Neuronal stem cell (in vitro differentiated cells): Measurements from ENCODE around the gene PAQR8.

ENCODE experiments used
- DNase-seq: peaks from one replicate; pipeline ENCODE4 v3.0.0-alpha.2; 2013; ENCODE audit warnings: low spot score
- H2AFZ ChIP-seq: one replicate; pipeline ENCODE4 v1.6.1; 2013; ENCODE audit warnings: mild to moderate bottlenecking, low read length, inconsistent platforms
- H2AK5ac ChIP-seq: 2 replicates; pipeline ENCODE4 v1.6.1; 2013; ENCODE audit warnings: low read depth, mild to moderate bottlenecking, inconsistent platforms, low read length, moderate library complexity, mixed read lengths
- H2BK120ac ChIP-seq: 2 replicates; pipeline ENCODE4 v1.6.1; 2013; ENCODE audit warnings: low read depth, mild to moderate bottlenecking, inconsistent platforms, low read length, moderate library complexity, mixed read lengths
- H2BK12ac ChIP-seq: one replicate; pipeline ENCODE4 v1.6.1; 2013; ENCODE audit warnings: low read length, inconsistent platforms
- H2BK15ac ChIP-seq: 2 replicates; pipeline ENCODE4 v1.6.1; 2013; ENCODE audit warnings: mild to moderate bottlenecking, low read length, inconsistent platforms, mixed read lengths
- H2BK5ac ChIP-seq: one replicate; pipeline ENCODE4 v1.6.1; 2013; ENCODE audit warnings: inconsistent platforms, mild to moderate bottlenecking, low read length, moderate library complexity
- H3K14ac ChIP-seq: one replicate; pipeline ENCODE4 v1.6.1; 2013; ENCODE audit warnings: low read length, inconsistent platforms
- H3K18ac ChIP-seq: 2 replicates; pipeline ENCODE4 v1.6.1; 2013; ENCODE audit warnings: low read length, inconsistent platforms
- H3K23ac ChIP-seq: 2 replicates; pipeline ENCODE4 v1.6.1; 2013; ENCODE audit warnings: low read depth, mild to moderate bottlenecking, mixed read lengths, low read length, inconsistent platforms; ENCODE audit not compliant: poor library complexity
- H3K27ac ChIP-seq: replicated peaks from 3 replicates; pipeline ENCODE4 v1.5.1; 2013; ENCODE audit warnings: low read length, inconsistent platforms
- H3K27me3 ChIP-seq, 3 experiments: 2 replicates each; pipeline ENCODE4 v1.6.1; 2013; ENCODE audit warnings: low read length in 3 of 3, mild to moderate bottlenecking in 2 of 3, inconsistent platforms in 1 of 3, low read depth in 1 of 3, mixed read lengths in 1 of 3, moderate library complexity in 1 of 3; ENCODE audit not compliant: control insufficient read depth in 3 of 3, insufficient read depth in 3 of 3
- H3K36me3 ChIP-seq, 2 donors: replicated peaks in 1 of 2; 2 replicates each; pipeline ENCODE4 v1.6.1; 2013; ENCODE audit warnings: low read length in 2 of 2; ENCODE audit not compliant: control insufficient read depth in 2 of 2, insufficient read depth in 2 of 2
- H3K4ac ChIP-seq: 2 replicates; pipeline ENCODE4 v1.6.1; 2013; ENCODE audit warnings: inconsistent platforms, mild to moderate bottlenecking, low read length, moderate library complexity
- H3K4me1 ChIP-seq, 2 donors: 1 replicate in 1 of 2; 2 replicates in 1 of 2; pipeline ENCODE4 v1.6.1; 2013; ENCODE audit warnings: low read length in 2 of 2, low read depth in 1 of 2; ENCODE audit not compliant: control insufficient read depth in 2 of 2, insufficient read depth in 1 of 2
- H3K4me2 ChIP-seq: one replicate; pipeline ENCODE4 v1.6.1; 2013; ENCODE audit warnings: mild to moderate bottlenecking, low read length, inconsistent platforms; ENCODE audit not compliant: insufficient read depth, poor library complexity, severe bottlenecking
- H3K4me3 ChIP-seq, 2 donors: 2 replicates each; pipeline ENCODE4 v1.5.1; 2013; ENCODE audit warnings: low read length in 2 of 2, mild to moderate bottlenecking in 2 of 2, inconsistent platforms in 1 of 2, moderate library complexity in 1 of 2
- H3K79me1 ChIP-seq: one replicate; pipeline ENCODE4 v1.6.1; 2013; ENCODE audit warnings: low read depth, mild to moderate bottlenecking, inconsistent platforms, low read length, moderate library complexity
- H3K9ac ChIP-seq: one replicate; pipeline ENCODE4 v1.6.1; 2013; ENCODE audit warnings: mild to moderate bottlenecking, low read depth, low read length, inconsistent platforms; ENCODE audit not compliant: poor library complexity
- H3K9me3 ChIP-seq, 2 donors: replicated peaks in 1 of 2; 2 replicates each; pipeline versions ENCODE3 to v1.6.1; 2013; ENCODE audit warnings: low read length in 2 of 2, mild to moderate bottlenecking in 2 of 2, inconsistent platforms in 1 of 2, low read depth in 1 of 2, mixed read lengths in 1 of 2, moderate library complexity in 1 of 2; ENCODE audit not compliant: control insufficient read depth in 2 of 2, insufficient read depth in 1 of 2
- H4K8ac ChIP-seq: one replicate; pipeline ENCODE4 v1.6.1; 2013; ENCODE audit warnings: low read depth, mild to moderate bottlenecking, inconsistent platforms, low read length, moderate library complexity
- H4K91ac ChIP-seq: one replicate; pipeline ENCODE4 v1.6.1; 2013; ENCODE audit warnings: low read length, low read depth, mild to moderate bottlenecking, inconsistent platforms; ENCODE audit not compliant: poor library complexity
- WGBS, 2 donors: extraction: QIAGEN DNeasy Blood & Tissue Kit; methylation state at CpG; one replicate each; pipeline ENCODE4 v1.1.7; 2013; ENCODE audit warnings: missing lambda C conversion rate in 2 of 2, mixed read lengths in 1 of 2; ENCODE audit not compliant: insufficient read length in 2 of 2, insufficient replicate concordance in 1 of 2; ENCODE audit errors: extremely low coverage in 2 of 2; 5-methylcytosine and 5-hydroxymethylcytosine counted together

PAQR8 gene

GRCh38 chr6:52364480-52365166 lies 2.7 kb downstream of the PAQR8 start:
- Histone ChIP-seq H3K9me3 (no peaks in the 10 kb centered on the region), H2BK120ac (no peak overlapping the region), H3K9ac (no peak overlapping the region), H3K18ac (no peak overlapping the region), H3K23ac (no peak overlapping the region), H3K79me1 (no peaks in the 10 kb centered on the region), H3K4me2 (no peak overlapping the region), H3K4ac (no peak overlapping the region), H4K8ac (no peak overlapping the region), H2AK5ac (no peak overlapping the region), H3K4me3 (no peak overlapping the region), H4K91ac (no peak overlapping the region), H3K36me3 (peaks cover 0 to 15% of the 10 kb centered on the region in 2 donors), H2BK12ac (no peak overlapping the region), H3K14ac (no peak overlapping the region), H3K27me3 (peaks cover 0 to 12% (median 0%) of the 10 kb centered on the region in 3 experiments), H2AFZ (no peak overlapping the region), H2BK5ac (no peak overlapping the region), H2BK15ac (no peak overlapping the region), H3K27ac (no peak overlapping the region), H3K4me1 (peaks cover 6 to 8% of the 10 kb centered on the region in 2 donors)
- WGBS, 2 donors = no CpG with 5 or more reads among the region's 5 CpGs
- no peak for DNase-seq

GRCh38 chr6:52365317-52365716 lies 3.4 kb downstream of the PAQR8 start:
- Histone ChIP-seq H2AK5ac (no peak overlapping the region), H3K79me1 (no peaks in the 10 kb centered on the region), H3K4me1 (peaks cover 6 to 8% of the 10 kb centered on the region in 2 donors), H2BK12ac (no peak overlapping the region), H3K9me3 (no peaks in the 10 kb centered on the region), H3K23ac (no peak overlapping the region), H3K36me3 (peaks cover 0 to 15% of the 10 kb centered on the region in 2 donors), H3K4ac (no peak overlapping the region), H3K27ac (no peak overlapping the region), H3K4me2 (no peak overlapping the region), H4K91ac (no peak overlapping the region), H2BK5ac (no peak overlapping the region), H4K8ac (no peak overlapping the region), H3K14ac (no peak overlapping the region), H2AFZ (no peak overlapping the region), H3K9ac (no peak overlapping the region), H3K4me3 (no peak overlapping the region), H3K27me3 (peaks cover 0 to 12% (median 0%) of the 10 kb centered on the region in 3 experiments), H2BK120ac (no peak overlapping the region), H2BK15ac (no peak overlapping the region), H3K18ac (no peak overlapping the region)
- no peak for DNase-seq
- no CpG with 5 or more reads among the region's 4 CpGs for WGBS, 2 donors

- H3K18ac ChIP-seq = no peak overlapping the region
- H2AK5ac ChIP-seq = no peak overlapping the region
- no peak overlapping the region for H3K14ac ChIP-seq
- WGBS, 2 donors = no CpG with 5 or more reads among the region's 3 CpGs
- H3K4me3 ChIP-seq = no peak overlapping the region
- H3K9ac ChIP-seq = no peak overlapping the region
- no peak overlapping the region for H2AFZ ChIP-seq
- H2BK5ac ChIP-seq = no peak overlapping the region
- no peaks in the 10 kb centered on the region for H3K9me3 ChIP-seq
- H4K8ac ChIP-seq = no peak overlapping the region
- H3K4me1 ChIP-seq = peaks cover 6 to 8% of the 10 kb centered on the region in 2 donors
- no peaks in the 10 kb centered on the region for H3K79me1 ChIP-seq
- H2BK12ac ChIP-seq = no peak overlapping the region
- peaks cover 0 to 12% (median 0%) of the 10 kb centered on the region in 3 experiments for H3K27me3 ChIP-seq
- H4K91ac ChIP-seq = no peak overlapping the region
- no peak overlapping the region for H3K4me2 ChIP-seq
- no peak overlapping the region for H2BK15ac ChIP-seq
- peaks cover 0 to 15% of the 10 kb centered on the region in 2 donors for H3K36me3 ChIP-seq
- no peak overlapping the region for H3K4ac ChIP-seq
- no peak overlapping the region for H3K23ac ChIP-seq
- DNase-seq = no peak
- H3K27ac ChIP-seq = no peak overlapping the region
- H2BK120ac ChIP-seq = no peak overlapping the region
Observed at GRCh38 chr6:52365866-52366540, 4.1 kb downstream of the PAQR8 start.

- Histone ChIP-seq H3K4me1 (peaks cover 2 to 7% of the 10 kb centered on the region in 2 donors), H3K27ac (no peak overlapping the region), H4K91ac (no peak overlapping the region), H3K18ac (no peak overlapping the region), H3K14ac (no peak overlapping the region), H3K27me3 (peaks cover 0 to 5% (median 0%) of the 10 kb centered on the region in 3 experiments), H3K36me3 (peaks cover 0 to 15% of the 10 kb centered on the region in 2 donors), H2AK5ac (no peak overlapping the region), H2BK120ac (no peak overlapping the region), H3K9me3 (peaks cover 0 to 2% of the 10 kb centered on the region in 2 donors), H3K4me3 (no peak overlapping the region), H3K4ac (no peak overlapping the region), H4K8ac (no peak overlapping the region), H3K4me2 (no peak overlapping the region), H2AFZ (no peak overlapping the region), H2BK12ac (no peak overlapping the region), H3K79me1 (no peaks in the 10 kb centered on the region), H3K9ac (no peak overlapping the region), H2BK15ac (no peak overlapping the region), H2BK5ac (no peak overlapping the region), H3K23ac (no peak overlapping the region)
- no CpG with 5 or more reads among the region's 6 CpGs for WGBS, 2 donors
- DNase-seq = no peak
Observed at GRCh38 chr6:52368002-52368401, 6.1 kb downstream of the PAQR8 start.
